ENCODE results near the gene LY86.
"Not testable (repeated sequence)": the region's sequence is repeated elsewhere in the genome, so short reads cannot be mapped to it uniquely, and the experiment has no call there.

LY86 gene

GRCh38 chr6:6596529-6597328 is 8.2 kb downstream of the LY86 start:
- DNase-seq (ENCODE audit: low read depth, low spot score): no peak

DNA sequence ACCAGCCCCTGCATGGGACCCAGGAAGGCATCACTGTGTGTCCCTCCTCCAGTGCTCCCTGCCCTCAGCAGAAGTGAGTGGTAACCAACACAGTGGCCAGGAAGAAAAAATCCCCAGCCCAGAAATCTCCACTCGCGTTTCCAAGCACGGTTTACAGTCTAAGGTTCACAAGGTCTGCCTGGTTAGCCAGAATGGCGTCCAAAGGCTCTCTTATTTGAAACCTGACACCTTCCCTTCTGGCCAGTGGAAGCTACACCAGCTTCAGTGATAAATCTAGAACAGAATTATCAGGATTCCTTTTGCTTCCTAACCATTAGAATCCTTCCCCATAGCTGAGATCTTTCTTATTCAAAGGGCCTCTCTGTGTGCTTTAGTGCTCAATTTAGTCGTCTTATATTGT is 9.2 kb downstream of the LY86 start:
- no peak for DNase-seq (ENCODE audit: low read depth, low spot score)

- no peak for DNase-seq (ENCODE audit: low read depth, low spot score)
Observed at GRCh38 chr6:6599468-6599873, 11.0 kb downstream of the LY86 start.

DNA sequence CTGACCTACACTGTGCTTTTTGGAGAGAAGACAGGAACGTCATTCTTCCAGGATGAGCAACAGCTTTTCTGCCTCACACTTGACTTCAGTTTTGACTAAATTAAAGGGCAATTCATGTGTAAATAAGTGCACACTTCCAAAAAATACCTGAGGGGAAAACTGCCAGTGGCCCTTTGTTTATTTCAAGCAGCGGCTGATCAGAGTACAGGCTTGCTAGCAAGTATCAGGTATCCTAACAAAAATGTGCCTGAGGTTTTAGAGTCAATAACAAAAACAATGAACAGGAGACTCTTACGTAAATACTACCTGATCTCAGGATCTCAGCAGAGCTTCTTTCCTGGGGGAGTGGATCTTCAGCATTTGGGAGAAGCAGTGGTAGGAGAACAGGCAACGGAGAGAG is 12.4 kb downstream of the LY86 start:
- DNase-seq (ENCODE audit: low read depth, low spot score): no peak

DNA sequence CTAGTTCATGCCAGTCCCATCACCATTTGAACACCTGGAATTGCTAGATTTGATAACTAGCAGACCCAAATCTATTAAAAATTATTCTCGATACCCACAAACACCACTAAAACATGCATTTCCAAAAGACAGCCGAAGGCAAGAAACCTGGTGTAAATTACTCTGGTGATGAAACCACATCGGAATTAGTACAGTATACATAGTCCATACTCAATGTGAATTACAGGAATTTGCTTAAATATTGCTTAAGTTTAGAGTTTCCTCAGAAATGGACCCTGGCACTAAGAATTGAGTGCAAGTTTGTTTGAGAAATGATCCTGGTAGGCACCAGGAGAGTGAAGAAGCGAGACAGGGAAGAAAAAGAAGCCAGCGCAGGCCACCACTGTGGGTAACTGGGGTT is 13.7 kb downstream of the LY86 start:
- no peak for DNase-seq (ENCODE audit: low read depth, low spot score)

GRCh38 chr6:6603317-6603716 is 14.8 kb downstream of the LY86 start:
- DNase-seq (ENCODE audit: low read depth, low spot score): no peak

GRCh38 chr6:6604015-6604414 is 15.5 kb downstream of the LY86 start:
- no peak for DNase-seq (ENCODE audit: low read depth, low spot score)

DNA sequence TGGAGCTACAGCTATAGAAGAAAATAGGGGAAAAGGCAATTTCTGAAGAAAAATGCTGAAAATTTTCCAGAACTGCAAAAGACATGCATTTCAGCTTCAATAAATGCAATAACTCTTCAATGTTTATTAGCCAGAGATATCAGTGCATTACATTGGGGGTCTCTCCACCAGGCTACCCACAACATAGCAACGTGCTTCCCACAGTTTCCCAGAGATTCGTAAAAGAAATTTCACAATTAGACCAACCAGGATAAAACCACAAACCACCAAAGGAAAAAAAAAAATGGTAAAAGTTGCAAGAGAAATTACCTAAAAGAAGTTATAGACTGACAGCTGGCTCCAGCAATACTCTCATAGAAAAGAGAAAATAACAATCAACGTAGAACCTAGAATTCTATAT is 16.0 kb downstream of the LY86 start:
- no peak for DNase-seq (ENCODE audit: low read depth, low spot score)

DNA sequence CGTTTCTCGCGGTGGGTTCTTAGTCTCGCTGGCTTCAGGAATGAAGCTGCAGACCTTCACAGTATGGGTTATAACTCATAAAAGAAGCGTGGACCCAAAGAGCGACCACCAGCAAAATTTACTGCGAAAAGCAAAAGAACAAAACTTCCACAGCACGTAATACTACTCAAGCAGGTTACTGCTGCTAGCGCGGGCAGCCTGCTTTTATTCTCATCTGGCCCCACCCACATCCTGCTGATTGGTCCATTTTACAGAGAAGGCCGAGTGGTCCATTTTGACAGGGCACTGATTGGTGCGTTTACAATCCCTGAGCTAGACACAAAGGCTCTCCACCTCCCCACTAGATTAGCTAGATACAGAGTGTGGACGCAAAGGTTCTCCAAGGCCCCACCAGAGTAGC is 17.4 kb downstream of the LY86 start:
- DNase-seq (ENCODE audit: low read depth, low spot score): no peak

DNA sequence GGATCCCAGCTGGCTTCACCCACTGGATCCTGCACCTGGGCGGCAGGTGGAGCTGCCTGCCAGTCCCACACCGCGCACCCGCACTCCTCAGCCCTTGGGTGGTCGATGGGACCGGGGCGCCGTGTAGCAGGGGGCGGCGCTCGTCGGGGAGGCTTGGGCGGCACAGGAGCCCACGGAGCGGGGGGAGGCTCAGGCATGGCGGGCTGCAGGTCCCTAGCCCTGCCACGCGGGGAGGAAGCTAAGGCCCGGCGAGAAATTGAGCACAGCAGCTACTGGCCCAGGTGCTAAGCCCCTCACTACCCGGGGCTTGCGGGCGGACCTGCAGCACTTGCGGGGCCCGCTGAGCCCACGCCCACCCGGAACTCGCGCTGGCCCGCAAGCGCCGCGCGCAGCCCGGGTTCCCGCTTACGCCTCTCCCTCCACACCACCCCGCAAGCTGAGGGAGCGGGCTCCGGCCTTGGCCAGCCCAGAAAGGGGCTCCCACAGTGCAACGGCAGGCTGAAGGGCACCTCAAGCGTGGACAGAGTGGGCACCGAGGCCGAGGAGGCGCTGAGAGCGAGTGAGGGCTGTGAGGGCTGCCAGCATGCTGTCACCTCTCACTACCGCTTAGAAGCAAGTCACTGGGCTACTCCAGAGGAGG is 18.0 kb downstream of the LY86 start:
- DNase-seq (ENCODE audit: low read depth, low spot score): not testable (repeated sequence)

DNA sequence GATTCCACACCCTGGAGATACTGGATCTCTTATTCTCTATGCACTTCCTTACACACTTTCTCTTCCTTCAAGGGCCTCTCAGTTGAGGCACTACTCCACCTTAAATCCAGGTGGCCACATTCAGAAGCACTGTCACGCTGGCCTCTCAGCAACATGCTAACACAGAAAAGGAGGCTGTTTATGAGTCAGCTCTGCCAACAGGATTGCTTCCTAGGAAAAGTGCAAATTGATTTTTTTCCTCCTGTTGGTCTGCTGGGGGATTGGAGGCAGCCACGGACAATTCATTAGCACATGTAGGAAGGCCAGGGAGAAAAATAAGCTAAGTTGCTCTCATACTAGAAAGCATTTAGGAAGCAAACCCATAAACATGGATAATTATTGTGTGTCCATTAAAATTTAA is 20.9 kb downstream of the LY86 start:
- DNase-seq (ENCODE audit: low read depth, low spot score): no peak

DNA sequence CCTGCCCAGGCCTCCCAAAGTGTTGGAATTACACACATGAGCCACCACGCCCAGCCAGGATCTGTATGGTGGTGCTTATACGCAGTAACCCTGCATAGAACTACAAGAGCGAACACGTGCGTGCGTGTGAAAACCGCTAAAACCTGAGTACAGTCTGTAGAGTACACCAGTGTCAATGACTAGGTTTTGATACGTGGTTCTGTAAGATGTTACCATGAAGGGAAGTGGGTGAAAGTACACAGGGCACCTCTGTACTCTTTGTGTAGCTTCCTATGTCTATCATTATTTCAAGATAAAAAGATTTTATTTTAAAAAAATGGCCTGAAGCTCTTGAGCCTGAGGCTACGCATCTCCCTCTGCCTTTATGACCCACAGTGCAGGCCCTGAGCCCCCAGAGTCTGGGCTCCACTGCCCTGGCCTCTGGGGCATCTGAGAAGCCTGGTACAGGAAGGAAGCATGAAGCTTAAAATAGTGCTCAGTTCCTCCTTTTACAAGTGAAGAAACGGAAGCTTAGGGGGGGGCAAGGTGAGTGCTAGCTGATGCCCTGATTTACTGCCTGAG is 21.6 kb downstream of the LY86 start:
- DNase-seq (ENCODE audit: low read depth, low spot score): no peak

DNA sequence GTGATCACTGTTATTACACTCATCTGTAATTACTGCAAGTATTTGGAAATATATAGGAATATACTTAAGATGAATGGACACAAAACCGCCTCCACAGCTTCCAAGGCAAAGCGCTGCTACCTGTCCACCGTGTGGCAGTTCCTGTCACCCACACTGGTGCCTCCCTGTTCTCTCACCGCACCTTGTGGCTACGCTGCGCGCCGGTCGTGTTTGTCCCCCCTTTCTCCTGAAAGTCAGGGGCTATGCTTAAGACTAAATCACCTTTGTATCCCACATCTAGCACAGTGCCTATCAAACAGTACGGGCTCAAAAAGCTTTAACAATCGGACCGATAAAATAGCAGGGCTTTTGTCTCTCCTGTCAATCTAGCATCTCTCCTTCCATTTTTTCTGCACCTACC is 23.0 kb downstream of the LY86 start:
- DNase-seq (ENCODE audit: low read depth, low spot score): no peak

- DNase-seq (ENCODE audit: low read depth, low spot score): no peak
Observed at GRCh38 chr6:6612308-6612707, 23.8 kb downstream of the LY86 start.

- not testable (repeated sequence) for DNase-seq (ENCODE audit: low read depth, low spot score)
Observed at GRCh38 chr6:6613103-6613718, 24.7 kb downstream of the LY86 start.

GRCh38 chr6:6614096-6614982 is 25.8 kb downstream of the LY86 start:
- no peak for DNase-seq (ENCODE audit: low read depth, low spot score)

DNA sequence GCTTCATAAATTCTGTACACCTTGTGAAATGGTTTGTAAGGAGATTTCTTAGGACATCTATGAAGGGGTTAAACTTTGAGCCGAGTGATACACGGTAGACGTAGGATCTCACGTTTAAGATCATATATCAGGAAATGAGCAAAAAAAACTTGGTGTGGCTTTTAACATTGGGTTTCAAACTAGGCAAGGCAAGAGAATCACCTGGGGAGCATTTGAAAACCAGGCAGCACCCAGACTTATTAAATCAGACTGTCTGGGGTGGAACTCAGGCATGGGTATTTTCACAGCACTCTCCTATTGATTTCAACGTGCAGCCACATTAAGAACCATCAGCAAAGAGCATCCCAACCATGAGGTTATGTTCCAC is 26.4 kb downstream of the LY86 start:
- DNase-seq (ENCODE audit: low read depth, low spot score): no peak

DNA sequence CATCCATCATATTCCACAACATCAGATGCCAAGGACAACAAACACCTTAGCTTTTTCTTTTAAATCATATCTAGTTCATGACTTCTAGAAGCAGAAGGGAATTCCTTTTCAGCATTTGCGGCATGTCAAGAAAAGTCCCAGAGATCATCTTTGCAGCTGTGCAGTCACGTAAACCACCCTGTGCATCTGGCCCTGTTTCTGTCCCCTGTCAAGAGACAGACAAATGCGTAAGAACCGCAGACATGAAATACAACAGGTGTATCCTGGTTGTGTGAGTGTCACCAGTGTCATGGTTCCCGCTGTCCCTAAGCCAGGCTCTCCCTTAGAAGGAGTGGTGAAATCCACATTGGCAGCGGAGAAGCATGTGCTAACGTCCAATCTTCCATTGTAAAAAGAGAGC is 28.1 kb downstream of the LY86 start:
- DNase-seq (ENCODE audit: low read depth, low spot score): no peak

- DNase-seq (ENCODE audit: low read depth, low spot score): no peak
Observed at GRCh38 chr6:6619021-6619794, 30.7 kb downstream of the LY86 start.

DNA sequence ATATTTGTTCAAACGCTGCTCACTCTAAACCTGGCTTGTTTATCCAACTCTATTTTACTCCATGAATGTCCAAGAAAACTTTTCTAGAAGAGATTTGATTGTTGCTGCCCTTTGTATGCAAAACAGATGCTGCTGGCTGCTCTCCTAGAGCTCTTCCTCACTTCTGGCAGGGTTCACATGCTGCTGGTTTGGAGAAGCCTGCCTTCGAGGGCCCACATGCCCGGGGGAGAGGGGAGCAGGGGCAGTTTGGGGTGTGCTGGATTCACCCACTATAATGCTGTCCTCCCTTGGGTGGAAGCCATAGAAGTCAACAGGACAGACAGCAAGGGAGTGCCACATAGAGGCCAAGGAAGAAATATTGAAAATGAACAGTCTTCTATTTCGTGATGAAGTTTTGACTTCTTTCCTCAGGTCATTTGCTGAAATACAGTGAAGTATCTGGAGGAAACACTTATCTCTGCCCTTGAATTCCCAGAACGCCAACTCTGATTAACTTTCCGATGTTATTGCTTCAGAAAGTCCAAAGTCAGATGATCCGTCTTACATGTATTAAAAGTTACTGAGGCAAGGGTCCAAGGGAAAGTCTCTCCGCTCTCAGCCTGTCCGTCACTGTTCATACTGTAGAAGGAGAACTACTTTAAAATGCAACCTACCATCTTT is 32.4 kb downstream of the LY86 start:
- no peak for DNase-seq (ENCODE audit: low read depth, low spot score)

Measured in brain pericyte (primary cell).